HG03378 (cell line): ENCODE measurements around the gene CRABP2.

Experiments
- ATAC-seq: cut with Tn5 transposase; IDR thresholded peaks from one replicate; pipeline ENCODE4 v1.9.1; 2021; ENCODE audit warnings: mild to moderate bottlenecking, moderate library complexity; ENCODE audit not compliant: unreplicated experiment

Gene CRABP2

GRCh38 chr1:156656806-156657740 lies 48.3 kb downstream of the CRABP2 start:
- ATAC-seq: no peak

- no peak for ATAC-seq
Observed at GRCh38 chr1:156655904-156656516, 49.4 kb downstream of the CRABP2 start.

GRCh38 chr1:156655151-156655903 lies 50.1 kb downstream of the CRABP2 start:
- no peak for ATAC-seq

GRCh38 chr1:156654700-156655099 lies 50.7 kb downstream of the CRABP2 start:
- no peak for ATAC-seq

- no peak for ATAC-seq
Observed at GRCh38 chr1:156652992-156653355, 52.4 kb downstream of the CRABP2 start.

- ATAC-seq: no peak
Observed at GRCh38 chr1:156652131-156652991, 53.0 kb downstream of the CRABP2 start.
